NOMO-1 treated with dmso at 0.1 percent for 144 hours (cell line): ENCODE results near the gene CDH26.
A peak's percentile ranks its signal among the peaks of the same experiment; 100 is the strongest.
"Not testable (repeated sequence)": the region's sequence is repeated elsewhere in the genome, so short reads cannot be mapped to it uniquely, and the experiment has no call there.

Experiments
- DNase-seq: peaks from one replicate; lab custom pipeline; 2025; ENCODE audit not compliant: unreplicated experiment; lab: John Stamatoyannopoulos, UW

The CDH26 gene

DNA sequence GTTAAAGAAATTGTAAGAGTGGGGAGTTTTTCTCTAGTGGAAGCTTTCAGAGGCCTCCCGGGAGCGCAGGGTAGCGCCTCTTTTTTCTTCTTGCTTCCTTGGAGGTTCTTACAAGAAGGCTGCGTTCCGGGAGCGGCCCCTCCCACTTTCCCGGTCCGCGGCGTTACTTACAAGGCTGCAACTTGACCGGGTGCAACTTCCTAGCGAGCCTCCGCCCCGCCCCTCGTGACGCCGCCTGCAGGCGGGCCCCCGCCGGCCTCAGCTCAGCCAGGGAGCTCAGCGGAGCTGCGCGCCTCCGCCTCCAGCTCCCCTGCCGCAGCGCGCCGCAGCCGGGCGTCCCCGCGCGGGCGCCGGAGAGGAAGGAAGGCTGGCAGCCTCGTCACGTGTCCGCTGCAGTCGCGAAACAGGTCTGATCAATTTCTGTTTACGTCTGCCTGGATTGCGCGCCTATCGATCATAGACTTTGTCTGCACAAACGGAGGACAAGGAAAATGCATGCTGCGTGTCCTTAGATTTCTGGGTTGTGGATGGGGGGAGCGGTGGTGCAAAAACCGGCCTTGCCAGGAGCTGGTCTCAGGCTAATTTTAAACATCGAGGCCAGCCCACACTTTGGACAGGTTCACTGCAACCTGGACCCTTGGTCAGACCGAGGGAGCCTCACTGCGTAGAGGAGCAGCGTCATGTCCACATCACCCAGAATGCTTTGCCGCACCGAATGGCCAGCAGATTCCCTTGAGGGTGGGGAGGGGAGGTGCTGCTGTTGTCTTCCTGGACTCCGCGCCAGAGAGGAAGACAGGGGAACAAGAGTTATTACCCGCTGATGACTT is 17.9 kb upstream of the CDH26 start, which contains the start of the genes FAM217B and PPP1R3D:
Gene FAM217B (plus strand): TSS at position 261 of the 827 bp plus-strand sequence. CDS start 3,555 bp downstream, outside the sequence.
Gene PPP1R3D (minus strand): TSS at position 177 of the 827 bp plus-strand sequence. CDS start 374 bp downstream, outside the sequence.
- peak; percentile 91 for DNase-seq

DNA sequence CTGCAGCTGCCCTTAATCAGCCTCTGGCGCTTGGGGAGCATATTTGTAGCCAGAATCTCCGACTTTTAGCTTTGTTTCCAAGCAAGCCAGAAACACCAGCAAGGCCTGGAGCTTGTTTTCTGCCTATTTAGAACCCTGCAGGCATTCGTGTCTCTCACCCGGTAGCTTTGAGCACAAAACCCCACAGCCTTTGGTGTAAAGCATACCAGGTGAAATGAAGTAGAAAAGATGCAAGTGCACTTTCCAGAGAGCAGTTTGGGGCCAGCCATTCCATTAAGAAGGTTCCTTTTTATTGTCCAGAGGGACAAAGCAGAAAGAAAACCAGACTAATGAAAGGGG is 17.3 kb upstream of the CDH26 start:
- no peak for DNase-seq

DNA sequence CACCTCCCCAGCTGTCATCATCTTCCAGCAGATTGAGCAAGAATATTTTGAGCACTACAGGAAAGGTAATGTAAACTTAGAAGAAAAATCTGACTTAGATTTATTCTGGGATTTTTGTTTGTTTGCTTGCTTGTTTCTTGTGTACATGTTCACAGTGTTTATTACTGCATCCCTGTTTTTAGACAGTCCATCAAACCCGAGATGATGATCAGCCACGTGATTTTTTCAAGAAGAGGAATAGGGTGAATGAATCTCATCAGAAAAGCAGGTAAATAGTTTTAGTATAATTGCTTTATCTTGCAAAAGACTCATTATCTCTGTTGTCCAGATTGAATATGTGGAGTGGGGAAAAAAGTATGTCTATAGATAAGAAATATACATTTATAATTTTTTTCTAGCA is 16.0 kb upstream of the CDH26 start:
- no peak for DNase-seq

DNA sequence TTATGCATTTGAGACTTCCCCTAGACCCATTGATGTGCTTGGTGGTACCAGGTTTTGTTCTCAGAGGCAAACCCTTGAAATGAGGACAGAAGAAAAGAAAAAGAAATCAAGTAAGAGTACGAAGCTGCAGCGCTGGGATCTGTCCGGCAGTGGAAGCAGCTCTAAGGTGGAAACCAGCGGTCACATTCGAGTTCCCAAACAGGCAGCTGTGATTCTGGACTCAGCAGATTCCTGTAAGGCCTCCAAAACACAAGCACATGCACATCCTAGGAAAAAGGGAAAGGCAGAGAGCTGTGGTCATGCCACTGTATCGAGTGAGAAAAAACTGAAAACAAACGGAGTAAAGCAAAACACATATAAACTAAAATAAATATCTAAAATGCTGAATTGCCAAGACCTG is 13.5 kb upstream of the CDH26 start:
- DNase-seq = no peak

DNA sequence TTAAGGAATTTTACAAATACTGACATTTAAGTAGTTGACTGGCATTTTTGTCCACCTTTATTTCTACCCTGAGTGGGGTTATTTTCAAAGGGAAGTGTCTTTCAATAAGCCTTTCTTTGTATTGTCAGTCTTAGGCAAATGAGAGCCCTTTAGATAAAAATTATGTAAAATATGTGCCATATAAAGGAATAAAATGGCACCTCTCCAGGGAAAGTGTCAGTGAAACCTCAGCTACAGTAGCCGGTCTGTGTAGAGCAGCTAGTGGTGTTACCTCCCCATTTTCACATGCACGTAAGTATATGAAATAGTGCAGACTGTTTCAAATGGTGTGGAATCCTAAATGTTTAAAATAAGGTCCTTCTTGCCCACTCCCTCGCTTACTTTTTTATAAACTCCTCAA is 13.0 kb upstream of the CDH26 start:
- DNase-seq = no peak

DNA sequence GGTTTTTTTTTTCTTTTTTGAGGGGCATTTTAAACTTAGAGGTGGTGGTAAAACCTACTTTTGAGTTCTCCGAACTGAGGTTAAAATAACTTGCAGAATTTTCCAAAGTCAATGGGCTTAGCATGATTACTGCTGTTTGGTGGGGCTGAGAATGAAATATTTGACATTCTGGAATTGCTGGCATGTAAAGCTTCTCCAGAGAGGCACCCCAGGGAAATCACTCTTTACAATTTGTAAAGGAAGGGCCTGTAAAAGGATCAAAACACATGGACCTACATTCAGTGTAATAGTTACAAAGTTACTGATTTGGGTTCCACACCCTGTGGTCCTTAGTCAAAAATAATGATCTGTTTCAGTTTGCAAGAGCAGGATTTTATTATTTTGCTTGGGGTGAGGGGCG is 12.5 kb upstream of the CDH26 start:
- no peak for DNase-seq

DNA sequence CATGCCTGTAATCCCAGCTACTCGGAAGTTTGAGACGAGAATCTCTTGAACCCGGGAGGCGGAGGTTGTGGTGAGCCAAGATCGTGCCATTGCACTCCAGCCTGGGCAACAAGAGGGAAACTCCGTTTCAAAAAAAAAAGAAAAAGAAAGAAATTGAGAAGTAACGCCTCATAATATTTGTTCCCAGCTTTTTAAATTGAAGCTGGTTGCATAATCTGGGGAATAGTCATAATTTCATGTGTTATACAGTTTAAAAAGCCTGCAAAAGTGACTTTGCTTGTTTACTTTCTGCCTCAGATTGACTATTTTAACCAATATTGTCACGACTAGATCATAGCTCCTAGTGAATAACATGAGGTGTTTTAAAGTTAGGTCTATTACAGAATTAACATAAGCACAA is 10.8 kb upstream of the CDH26 start:
- no peak for DNase-seq

DNA sequence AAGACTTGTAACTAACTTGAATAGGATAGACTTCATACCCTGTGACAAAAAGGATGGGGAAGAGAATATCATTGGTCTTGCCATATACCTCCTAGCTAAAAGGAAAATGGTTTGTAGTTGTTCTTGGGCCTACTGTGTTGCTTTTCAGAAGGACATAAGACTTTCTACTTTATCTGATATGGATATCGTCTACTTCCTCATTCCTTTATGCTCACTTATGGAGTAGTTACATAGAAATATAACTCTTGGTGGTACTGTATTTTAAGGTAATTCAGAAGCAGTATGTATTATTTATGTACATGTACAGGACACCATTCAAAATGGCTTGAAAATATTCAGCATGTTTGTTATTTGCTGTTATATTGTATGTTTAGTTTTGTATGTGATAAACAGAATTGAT is 10.0 kb upstream of the CDH26 start:
- no peak for DNase-seq

DNA sequence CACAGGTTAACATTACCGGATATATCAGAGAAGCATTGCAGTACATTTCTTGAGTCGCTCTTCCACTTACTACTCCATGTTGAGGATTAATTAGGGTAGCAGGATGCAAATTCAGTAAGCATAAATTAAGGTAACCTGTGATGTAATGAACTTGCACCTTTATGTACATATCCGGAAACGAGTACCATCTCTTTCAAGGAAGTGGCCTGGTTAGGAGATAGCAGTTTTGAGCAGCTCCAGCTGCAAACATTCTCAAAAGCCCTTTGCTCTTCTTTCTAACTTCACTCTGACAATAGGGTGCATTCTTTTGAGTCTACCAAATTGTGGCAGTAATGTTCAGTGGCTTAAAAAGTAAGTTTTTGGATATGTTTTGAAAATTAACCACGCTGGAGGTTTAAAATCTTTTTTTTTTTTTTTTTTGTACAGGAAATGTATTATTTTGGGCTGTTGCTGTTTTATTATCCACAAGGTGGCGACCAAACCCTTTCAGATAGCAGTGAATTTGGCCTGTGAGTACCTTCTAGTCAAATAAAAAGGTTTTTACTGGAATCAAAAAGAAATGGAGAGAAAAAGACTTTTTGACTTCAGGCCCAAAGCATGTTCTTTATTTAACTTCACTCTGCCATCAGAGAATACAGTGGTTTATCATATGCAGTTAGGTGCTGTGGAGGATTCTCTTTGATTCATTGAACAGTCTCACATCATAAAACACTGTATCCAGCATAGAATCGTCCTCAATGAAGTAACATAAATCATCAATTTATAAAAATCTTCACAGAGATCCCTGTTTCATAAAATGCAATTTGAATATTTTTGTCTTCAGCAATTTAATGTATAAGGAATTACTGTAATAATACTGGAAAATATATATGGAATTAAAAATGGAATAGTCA is 9.1 kb upstream of the CDH26 start:
- no peak for DNase-seq

DNA sequence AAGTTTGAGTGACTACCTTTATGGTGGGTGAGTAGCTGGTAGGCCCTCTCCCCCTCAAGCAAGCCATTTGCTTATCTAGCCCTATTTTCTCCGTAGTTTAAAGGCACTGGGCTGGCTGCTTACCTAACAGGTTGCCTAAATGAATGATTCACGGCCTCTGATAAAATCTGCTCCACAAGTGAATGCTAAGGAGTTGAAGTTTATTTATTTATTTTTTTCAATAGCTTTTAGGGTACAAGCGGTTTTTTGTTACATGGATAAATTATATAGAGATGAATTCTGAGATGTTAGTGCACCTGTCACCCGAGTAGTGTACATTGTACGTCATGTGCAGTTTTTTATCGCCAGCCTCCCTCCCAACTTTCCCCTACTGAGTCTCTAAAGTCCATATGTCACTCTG is 8.3 kb upstream of the CDH26 start:
- no peak for DNase-seq

DNA sequence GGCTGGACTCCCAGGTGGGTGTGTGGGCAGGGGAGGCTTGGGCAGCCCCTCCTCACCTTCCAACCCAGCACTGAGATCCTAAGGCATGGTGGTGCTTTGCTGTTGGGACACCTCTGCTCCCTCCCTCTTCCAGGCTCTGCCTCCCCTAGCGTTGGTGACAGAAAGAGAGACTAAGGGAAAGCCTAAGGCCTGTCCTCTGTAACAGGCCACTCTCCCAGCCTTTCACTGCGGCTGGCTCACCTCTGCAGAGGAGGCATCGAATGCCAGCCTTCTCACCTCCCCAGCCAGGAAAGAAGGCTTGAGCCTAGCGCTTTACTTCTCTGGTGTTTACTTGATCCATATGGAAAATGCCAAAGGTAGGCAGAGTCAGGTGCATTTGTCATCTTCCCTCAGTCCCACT is 3.5 kb upstream of the CDH26 start:
- no peak for DNase-seq

DNA sequence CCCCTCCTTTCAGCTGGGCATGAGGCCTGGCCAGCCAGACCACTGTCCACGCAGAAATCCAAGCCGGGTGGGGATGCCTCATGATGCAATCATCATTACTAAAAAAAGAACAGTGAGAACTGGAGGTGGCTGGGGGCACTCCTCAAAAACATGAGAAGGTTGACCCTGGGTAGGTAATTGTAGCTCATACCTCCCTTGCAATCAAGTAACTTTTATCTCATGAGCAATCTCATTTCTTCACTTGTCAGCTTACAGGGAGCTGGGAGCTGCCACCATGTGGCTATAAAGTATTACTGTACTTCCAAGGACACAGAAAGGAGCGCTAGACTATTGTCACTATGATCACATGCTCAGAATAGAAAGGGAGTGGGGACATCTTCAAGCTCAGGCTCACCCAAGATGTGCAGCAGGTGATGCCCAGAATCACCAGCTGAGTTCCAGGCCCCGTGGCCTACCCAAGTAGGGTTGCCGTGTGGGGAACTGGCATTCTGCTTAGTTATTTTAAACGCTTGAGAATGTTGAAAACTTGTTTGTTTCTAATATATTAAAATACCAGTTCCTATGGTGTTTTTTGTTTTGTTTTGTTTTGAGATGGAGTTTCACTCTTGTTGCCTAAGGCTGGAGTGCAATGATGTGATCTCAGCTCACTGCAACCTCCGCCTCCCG is 3.0 kb upstream of the CDH26 start:
- peak; percentile 16 for DNase-seq

DNA sequence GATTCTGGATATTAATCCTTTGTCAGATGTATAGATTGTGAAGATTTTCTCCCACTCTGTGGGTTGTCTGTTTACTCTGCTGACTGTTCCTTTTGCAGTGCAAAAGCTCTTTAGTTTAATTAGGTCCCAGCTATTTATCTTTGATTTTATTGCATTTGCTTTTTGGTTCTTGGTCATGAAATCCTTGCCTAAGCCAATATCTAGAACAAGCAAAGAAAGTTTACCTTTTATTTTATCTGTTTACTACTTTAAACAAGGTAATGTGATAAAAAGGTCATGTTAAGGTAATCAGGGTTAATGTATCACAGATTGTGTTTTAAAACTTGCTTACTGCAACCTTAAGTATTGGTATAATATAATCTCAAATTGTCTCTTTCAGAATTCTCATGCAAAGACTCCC is 655 bp upstream of the CDH26 start:
- not testable (repeated sequence) for DNase-seq

DNA sequence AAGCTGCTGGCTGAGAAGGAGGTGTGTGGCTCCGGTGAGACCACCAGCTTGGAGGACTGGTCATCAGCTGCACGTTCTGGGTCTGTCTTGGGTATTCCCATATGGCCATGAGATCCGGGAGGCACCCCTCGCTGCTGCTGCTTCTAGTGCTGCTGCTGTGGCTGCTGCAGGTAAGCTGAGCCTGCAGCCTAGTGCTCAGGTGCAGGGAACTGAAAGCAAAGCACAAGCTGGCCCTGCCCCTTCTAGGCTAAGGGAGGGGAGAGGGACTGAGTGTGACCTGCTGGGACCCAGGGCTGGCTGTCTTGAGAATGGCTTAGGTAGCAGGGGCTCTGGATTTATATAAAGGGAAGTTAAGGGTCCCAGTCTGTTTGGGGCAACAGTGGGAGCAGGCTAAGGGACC is 403 bp downstream of the CDH26 start:
- no peak for DNase-seq

DNA sequence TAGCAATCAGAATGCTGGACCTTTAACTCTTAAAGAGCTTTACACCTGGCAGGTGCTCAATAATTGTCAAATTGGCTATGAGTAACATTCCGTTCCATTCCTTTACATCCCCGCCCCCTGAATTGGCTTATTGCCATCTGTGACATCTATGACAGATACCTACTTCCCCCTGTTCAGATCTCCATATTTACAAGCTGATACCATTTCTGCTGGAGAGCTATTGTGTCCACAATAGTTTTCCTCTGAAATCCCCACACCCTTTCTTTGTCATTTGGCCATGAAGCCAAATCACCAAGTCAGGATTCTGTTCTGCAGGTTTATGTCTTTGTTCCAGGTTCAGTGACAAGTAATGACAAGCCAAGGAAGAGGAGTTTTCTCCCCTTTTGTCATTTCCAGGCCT is 3.2 kb downstream of the CDH26 start:
- no peak for DNase-seq

DNA sequence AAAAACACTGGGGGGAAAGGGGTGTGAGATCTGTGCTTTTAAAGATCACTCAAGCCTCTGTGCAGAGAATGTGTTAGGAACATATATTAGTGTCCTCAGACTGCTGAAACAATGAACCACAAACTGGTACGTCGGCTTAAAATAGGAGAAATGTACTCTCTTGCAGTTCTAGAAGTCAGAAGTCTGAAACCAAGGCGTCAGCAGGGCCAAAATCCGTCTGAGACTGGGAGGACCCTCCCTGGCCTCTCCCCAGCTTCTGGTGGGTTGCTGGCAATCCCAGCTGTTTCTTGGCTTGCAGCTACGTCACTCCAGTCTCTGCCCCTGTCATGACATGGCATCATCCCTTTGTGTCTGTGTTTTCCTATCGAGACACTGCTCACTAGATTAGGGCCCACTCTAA is 3.9 kb downstream of the CDH26 start:
- no peak for DNase-seq

DNA sequence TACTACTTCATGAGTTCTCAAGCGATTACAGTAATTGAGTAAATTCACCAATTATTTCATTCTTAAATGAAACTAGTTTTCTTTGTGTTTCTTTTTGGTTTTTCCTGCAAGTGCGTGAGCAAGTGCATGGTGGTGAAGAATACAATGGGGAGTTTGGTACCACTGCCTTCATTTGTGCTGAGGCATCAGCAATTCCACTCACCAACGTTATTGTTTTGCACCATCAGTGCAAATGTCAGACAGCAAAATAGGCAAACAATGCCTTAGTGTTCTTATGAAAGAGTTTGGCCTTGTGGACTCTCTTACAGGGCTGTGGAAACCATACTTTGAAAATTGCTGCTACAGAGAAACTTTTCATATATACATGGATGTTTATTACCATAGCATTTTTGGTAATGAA is 8.2 kb downstream of the CDH26 start:
- no peak for DNase-seq

DNA sequence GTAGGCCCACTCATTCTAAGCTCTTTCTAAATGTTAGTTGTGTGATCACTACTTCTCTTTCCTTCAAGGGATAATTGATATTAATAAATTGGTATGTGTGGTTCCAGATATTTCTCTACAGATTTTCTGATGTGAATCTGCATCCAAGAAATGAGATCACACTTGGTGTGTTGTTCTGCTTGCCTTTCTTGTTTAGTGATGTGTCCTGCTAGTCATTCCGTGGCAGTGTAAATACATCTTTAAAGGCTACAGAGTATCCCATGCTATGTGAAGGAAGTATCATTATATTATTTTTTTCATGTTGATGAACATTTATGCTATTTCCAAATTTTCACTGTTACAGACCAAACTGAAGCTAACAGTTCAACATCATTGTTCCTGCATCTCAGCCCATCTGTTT is 13.2 kb downstream of the CDH26 start:
- no peak for DNase-seq

DNA sequence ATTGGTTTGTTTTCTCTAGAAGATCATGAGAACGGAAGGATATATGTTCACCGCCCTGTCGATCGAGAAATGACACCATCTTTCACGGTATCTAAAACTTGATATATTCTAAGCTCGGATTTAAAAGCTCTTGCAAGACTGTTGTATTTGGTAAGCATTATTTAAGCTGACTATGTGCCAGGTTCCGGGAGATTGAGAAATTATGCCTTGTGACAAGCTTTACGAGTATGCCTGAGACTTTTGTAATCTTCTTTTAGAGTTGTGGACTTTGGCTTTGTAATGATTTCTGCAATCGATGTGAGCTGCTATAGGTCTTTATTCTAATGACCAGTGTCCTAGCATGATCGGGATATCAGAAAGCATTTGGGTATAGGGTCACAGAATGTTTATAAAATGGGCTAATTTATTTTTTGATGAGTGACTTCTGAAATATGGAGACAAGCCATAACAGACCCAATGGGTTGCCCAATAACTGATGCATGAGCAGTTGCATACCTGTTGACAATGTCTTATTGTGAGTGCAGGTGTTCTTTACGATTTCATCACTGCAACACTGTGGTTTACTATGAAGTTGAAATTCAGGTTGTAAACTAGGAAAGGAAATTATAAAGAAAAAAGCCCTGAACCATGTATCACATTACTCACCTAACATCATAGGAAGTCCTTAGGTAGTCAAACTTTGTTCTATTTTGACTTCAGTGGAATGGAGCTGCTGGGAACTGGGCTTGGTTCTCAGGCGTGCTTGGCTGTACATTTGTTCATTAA is 14.0 kb downstream of the CDH26 start:
- DNase-seq = no peak

DNA sequence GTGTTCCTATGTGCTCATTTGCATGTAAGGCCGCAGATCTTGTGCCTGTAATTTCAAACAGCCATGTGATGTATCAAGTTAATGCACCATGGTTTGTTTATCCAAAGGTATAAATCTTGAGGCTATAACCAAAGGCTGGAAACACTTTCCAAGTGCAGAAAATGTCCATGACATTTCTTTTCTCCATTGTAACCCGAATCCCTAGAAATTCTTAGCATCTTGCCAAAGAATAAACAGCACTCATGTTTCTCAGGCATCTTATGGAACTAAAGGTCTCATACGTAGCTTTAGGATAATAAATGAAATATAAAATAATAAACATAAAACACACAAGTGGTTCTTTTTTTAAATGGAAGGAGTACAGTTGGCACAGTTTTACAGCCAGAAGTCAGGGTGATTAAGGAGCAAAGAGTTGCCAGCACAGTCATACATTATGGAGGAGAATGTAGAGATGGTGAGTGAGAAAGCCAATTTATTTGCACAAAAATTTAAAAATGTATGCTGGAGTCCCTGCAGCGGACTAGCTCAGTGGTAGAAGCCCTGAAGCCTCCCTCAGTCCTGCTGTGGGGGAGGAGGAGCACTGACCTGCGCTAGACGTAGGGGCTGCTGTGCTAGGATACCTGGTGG is 18.0 kb downstream of the CDH26 start:
- DNase-seq = no peak
